Sigmoid colon (tissue), 4 donors: Measurements from ENCODE around the gene PEAK1.

Experiments used
- CTCF ChIP-seq, 4 experiments: fragments of 450-650 bp in 3 of 4; fragments of 200-600 bp in 1 of 4; IDR thresholded peaks; one replicate each; pipeline ENCODE4 v1.5.1; 2016 to 2019; ENCODE audit warnings: antibody characterized with exemption in 4 of 4, mild to moderate bottlenecking in 3 of 4, moderate library complexity in 2 of 4
- EP300 ChIP-seq, 4 donors: sonication (generic); formaldehyde crosslinking; IDR thresholded peaks; one replicate each; pipeline ENCODE4 v1.6.1; 2017; ENCODE audit warnings: antibody characterized with exemption in 4 of 4
- POLR2A ChIP-seq, 2 donors: fragments of 450-650 bp; IDR thresholded peaks; one replicate each; pipeline ENCODE4 v1.6.1; 2016; ENCODE audit warnings: antibody characterized with exemption in 2 of 2, mild to moderate bottlenecking in 2 of 2, moderate library complexity in 2 of 2

GRCh38 chr15:77239882-77240608, 179.9 kb downstream of the PEAK1 start:
- TF ChIP-seq CTCF (IDR thresholded peaks at IDR 0.05) (no peak), POLR2A (IDR thresholded peaks at IDR 0.05) (no peak), EP300 (IDR thresholded peaks at IDR 0.05) (no peak)
